Measurements from ENCODE around the gene CCDC34. TPM values are rescaled to one million over a fixed set of nuclear protein-coding genes. Genes with fewer than 3 reads are reported as not detected.

The CCDC34 gene
- polyA plus RNA-seq, 3 donors from 2014 or later, result 1.3 to 1.6 (median 1.4) TPM

DNA sequence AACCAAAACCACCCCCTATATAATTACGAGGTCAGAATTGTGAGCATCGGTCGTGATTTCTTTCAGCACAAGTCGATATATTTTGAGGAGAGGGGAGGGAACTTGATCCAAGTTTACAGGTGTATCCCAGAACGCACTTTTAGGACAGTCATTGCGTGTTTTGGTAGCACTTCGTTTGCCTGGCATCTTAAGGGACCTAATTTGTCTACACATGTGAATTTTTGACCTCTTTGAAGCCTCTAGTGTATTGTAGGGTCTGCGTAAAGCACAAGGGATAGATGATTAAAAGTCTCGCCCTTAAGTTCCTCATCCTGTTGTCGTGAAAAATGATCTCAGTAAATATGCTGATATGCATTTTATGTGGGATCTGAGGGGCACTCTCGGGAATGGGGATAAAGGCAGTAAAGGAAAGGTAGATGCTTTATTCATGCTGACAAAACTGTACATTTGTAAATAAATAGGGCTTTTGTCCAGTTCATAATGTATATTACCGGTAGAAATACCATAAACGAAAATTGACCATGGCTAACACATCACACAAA lies 632 bp upstream of the CCDC34 start:
- DNase-seq, result no peak
- Mint-ChIP-seq H3K27ac (peak overlapping the region; percentile 48 to 93 (median 81)), H3K4me1 (peaks cover 21 to 24% of the 10 kb centered on the region in 2 donors), H3K27me3 (ENCODE audit: low read depth in 3 of 3) (peaks cover 2 to 8% (median 2%) of the 10 kb centered on the region in 3 donors), H3K9me3 (no peaks in the 10 kb centered on the region), H3K36me3 (no peaks in the 10 kb centered on the region), H3K4me3 (peak overlapping the region; percentile 89 to 97 (median 94))

DNA sequence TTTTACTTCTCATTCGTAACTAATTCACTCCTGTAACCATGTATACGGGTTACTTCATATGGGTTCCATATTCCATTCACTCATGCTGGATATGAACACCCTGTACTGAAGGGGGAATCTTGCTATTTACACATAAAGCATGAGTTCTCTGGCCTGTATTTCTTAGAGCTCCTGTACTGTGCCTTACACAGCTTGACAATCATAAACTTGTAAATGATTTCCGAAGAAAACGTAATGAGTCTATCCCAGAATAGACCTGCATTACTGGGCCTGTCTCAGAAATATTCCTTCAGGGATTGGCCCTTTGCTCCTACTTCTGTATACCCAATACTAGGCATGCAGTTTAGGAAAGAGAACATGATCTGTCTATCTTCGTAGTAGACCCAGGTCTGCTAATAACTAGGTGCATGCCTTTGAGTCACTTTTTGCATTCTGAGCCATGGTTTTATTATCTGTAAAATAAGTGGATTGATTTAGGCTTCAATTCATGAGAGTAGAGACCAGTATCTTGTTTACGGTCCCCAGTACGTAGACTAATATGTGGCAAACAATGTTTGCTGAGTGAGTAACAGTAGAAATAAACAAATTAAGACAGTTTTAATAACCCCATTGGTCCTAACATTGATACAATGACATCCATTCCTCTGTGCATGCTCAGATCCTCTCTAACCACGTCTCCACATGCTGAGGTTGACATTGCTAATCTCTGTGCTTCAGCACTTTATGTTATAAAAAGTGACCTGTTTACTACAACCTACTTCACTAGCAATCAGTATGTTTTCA lies 1.2 kb downstream of the CCDC34 start:
- Mint-ChIP-seq H3K9me3 (no peaks in the 10 kb centered on the region), H3K27ac (peak overlapping the region in 3 of 6 donors; percentile 56 to 80 (median 76)), H3K27me3 (ENCODE audit: low read depth in 3 of 3) (peaks cover 2 to 9% (median 2%) of the 10 kb centered on the region in 3 donors), H3K4me3 (peak overlapping the region; percentile 89 to 97 (median 94)), H3K4me1 (peaks cover 21 to 24% of the 10 kb centered on the region in 2 donors), H3K36me3 (no peaks in the 10 kb centered on the region)
- DNase-seq, result no peak

DNA sequence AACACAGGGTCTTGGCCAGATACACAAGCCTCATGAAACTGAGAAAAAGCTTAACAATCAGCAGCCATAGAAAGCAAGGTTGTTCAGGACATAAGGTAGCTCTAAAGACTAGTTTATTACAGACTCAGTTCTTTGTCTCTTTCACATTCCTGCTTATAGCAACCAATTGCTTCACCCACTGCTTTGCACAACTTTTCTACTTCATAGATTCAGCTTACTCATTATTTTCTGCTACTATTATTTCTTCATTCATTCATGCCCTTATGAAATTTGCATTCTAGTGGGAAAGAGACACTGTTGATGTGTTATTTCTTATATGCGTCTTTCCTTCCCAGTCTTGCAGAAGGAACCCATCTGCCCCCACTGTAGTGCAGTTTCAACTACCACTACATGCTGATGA lies 4.7 kb downstream of the CCDC34 start:
- Mint-ChIP-seq H3K9me3 (no peaks in the 10 kb centered on the region), H3K36me3 (no peaks in the 10 kb centered on the region), H3K27me3 (ENCODE audit: low read depth in 3 of 3) (peaks cover 2 to 9% (median 2%) of the 10 kb centered on the region in 3 donors), H3K4me3 (no peak overlapping the region), H3K27ac (no peak overlapping the region), H3K4me1 (peaks cover 13 to 17% of the 10 kb centered on the region in 2 donors)
- DNase-seq, result no peak

DNA sequence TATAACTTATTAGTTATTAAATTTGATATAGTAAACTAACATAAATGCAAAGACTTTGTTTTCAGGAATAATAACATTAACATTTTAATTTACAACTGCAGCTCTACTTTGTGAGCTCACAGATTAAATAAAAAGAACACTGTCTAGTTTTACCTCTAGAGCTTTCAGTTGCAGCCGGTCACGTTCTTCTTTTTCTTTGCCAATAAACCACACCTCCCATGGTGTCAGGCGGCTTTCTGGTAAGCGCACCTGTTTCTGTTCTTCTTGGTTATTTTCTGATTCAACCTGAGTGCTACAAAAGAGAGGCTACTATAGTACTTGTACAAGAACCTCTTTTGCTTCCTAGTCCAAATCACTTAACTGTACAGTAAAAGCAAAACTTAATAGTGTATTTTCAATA lies 5.8 kb downstream of the CCDC34 start:
- peaks cover 5 to 7% of the 10 kb centered on the region in 2 donors for H3K4me1 Mint-ChIP-seq
- no peak overlapping the region for H3K27ac Mint-ChIP-seq
- no peak for DNase-seq
- no peaks in the 10 kb centered on the region for H3K9me3 Mint-ChIP-seq
- H3K4me3 Mint-ChIP-seq, result no peak overlapping the region
- H3K27me3 Mint-ChIP-seq (ENCODE audit: low read depth in 3 of 3), result peaks cover 0 to 2% (median 1%) of the 10 kb centered on the region in 3 donors
- no peaks in the 10 kb centered on the region for H3K36me3 Mint-ChIP-seq

DNA sequence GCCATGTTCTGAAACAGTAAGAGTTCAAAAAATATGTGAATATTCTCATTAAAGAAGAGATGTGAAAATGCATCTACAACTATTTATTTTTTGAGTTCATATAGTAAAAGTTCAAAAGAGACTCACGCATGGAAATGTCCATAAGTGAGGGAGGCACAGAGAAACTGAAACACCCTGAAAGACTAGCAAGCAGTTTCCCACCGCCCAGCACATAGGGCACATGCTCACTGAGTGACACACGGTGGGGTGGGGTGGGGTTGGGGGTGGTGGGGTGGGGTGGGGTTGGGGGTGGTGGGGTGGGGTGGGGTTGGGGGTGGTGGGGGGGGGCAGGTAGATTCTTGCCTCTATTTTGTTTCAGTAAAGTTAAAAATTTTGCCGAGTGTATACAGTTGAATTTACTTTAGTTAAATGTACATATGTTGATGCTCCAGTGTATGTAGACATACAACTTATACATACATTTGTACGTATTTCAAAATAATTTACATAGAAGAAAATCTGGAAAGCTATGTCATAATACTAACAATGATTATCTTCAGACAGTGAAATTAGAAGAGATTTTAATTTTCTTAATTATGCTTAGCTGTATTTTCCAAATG lies 6.3 kb downstream of the CCDC34 start:
- Mint-ChIP-seq H3K4me3 (no peak overlapping the region), H3K36me3 (no peaks in the 10 kb centered on the region), H3K27me3 (ENCODE audit: low read depth in 3 of 3) (peaks cover 0 to 2% (median 1%) of the 10 kb centered on the region in 3 donors), H3K4me1 (peaks cover 0 to 1% of the 10 kb centered on the region in 2 donors), H3K27ac (no peak overlapping the region), H3K9me3 (no peaks in the 10 kb centered on the region)
- no peak for DNase-seq

DNA sequence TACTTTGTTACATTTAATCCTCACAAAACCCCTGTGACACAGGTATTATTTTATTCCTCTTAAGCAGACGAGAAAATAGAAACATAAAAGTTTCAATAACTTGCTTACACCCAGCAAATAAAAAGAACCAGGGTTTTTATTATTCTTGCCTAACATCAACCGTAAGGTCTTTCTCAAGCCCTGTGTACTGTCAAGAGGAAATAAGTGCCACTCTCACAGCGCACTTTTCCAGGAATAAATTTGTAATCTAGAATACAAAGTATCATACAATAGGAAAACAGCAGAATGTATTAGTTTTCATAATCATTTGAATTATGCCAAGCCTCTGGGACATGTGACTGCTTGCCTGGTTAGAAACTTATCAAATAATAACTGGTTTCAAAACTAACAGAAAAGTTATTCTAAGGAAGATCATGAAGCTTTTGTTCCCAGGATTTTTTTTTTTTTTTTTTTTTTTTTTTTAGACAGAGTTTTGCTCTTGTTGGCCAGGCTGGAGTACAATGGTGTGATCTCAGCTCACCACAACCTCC lies 7.4 kb downstream of the CCDC34 start:
- Mint-ChIP-seq H3K27ac (no peak overlapping the region), H3K27me3 (ENCODE audit: low read depth in 3 of 3) (peaks cover 0 to 2% (median 1%) of the 10 kb centered on the region in 3 donors), H3K36me3 (no peaks in the 10 kb centered on the region), H3K4me3 (no peak overlapping the region), H3K9me3 (no peaks in the 10 kb centered on the region), H3K4me1 (no peaks in the 10 kb centered on the region)
- no peak for DNase-seq

DNA sequence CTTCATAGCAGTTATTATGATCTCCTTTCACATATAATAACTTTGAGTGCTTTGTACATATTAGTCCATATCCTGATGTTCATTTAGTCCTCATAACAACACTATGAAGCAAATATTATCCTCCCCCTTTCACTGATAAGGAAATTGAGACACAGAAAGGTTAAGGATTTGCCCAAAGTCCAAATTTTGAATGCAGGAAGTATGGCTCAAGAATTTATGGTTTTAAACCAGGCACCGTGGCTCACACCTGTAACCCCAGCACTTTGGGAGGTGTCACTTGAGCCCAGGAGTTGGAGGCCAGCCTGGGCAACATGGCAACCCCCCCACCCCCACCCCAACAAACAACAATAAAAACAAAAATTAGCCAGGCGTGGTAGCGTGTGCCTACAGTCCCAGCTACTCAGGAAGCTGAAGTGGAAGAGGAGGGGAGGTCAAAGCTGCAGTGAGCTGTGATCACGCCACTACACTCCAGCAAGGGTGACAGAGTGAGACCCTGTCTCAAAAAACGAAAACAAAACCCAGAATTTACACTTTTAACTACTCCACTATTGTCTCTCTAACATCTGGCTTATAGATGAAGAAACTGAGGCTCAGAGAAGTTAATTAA lies 8.6 kb downstream of the CCDC34 start:
- Mint-ChIP-seq H3K9me3 (no peaks in the 10 kb centered on the region), H3K27ac (no peak overlapping the region), H3K4me1 (no peaks in the 10 kb centered on the region), H3K27me3 (ENCODE audit: low read depth in 3 of 3) (peaks cover 0 to 1% (median 0%) of the 10 kb centered on the region in 3 donors), H3K4me3 (no peak overlapping the region), H3K36me3 (peaks cover 0 to 6% (median 4%) of the 10 kb centered on the region in 3 donors)
- DNase-seq, result no peak

DNA sequence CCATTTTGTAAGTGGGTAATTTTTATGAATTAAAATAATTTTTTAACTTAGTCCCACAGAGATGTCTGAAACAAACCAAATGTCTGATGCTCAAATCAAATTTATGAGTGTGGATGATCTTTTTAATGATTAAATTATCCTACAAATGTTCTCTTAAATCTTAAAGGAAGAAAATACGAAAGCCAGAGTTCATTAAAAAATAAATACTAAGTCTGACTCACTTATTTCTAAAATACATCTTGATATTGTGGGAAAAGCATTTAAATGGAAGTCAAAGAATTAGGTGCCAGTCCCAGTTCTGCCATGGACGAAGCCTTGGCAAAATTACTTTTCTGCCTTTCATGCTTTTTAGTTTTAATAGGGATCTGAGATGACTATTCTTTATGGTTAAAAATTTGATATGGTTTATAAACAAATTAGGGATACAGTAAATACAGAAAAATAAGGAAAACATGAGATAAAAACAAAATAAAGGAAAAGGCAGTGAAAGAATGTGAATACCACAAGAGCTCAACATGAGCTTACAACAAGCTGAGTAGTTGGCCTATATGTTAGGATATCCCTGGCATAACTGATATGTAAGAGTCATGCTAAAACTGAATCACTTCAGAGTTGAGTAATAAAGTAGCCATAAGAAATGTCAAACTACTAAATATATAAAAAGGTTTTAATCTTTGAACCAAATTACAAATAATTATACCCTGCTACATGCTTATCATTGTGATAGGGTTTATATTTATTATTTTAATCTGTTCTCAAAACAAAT lies 9.2 kb downstream of the CCDC34 start:
- Mint-ChIP-seq H3K27ac (no peak overlapping the region), H3K4me3 (no peak overlapping the region), H3K4me1 (no peaks in the 10 kb centered on the region), H3K36me3 (peaks cover 0 to 6% (median 4%) of the 10 kb centered on the region in 3 donors), H3K27me3 (ENCODE audit: low read depth in 3 of 3) (peaks cover 0 to 1% (median 0%) of the 10 kb centered on the region in 3 donors), H3K9me3 (no peaks in the 10 kb centered on the region)
- no peak for DNase-seq

DNA sequence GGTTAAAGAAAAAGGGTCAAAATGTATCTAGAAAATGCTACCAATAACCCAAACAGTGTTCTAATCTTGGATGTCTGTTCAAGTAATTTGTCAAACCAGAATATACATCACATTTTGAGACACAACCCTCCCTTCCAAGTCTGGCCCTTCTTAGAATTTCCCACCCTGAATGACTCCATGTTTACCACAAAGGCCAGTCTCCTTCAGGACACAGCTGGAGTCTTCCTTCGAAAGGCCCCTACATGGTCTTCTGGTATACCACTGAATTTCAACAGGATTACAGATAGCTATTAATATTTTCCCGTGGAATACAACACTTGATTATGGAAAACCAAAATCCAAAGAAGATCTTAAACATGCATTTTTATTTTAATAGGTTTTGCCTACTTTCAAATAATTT lies 10.2 kb downstream of the CCDC34 start:
- Mint-ChIP-seq H3K4me3 (no peak overlapping the region), H3K9me3 (no peaks in the 10 kb centered on the region), H3K27ac (no peak overlapping the region), H3K36me3 (peaks cover 0 to 11% (median 7%) of the 10 kb centered on the region in 3 donors), H3K27me3 (ENCODE audit: low read depth in 3 of 3) (peaks cover 0 to 1% (median 0%) of the 10 kb centered on the region in 3 donors), H3K4me1 (no peaks in the 10 kb centered on the region)
- DNase-seq, result no peak

DNA sequence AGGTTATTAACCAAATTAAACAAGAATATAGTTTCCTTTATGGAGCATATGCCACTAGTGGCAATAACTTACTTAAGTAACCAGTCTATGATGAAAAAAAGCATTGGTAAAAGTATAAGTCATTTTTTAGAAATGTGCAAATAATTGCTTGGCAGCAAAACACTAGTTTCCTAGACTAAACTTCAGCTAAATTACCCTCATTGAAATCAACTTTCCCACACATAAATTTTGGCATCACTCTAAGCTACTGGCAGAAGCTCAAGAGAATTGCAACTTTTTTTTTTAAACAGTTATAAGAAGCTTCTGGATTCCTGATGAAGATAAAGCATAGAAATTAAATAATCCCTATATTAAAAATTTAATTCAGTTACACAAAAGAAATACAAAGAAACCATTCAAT lies 12.5 kb downstream of the CCDC34 start:
- no peak overlapping the region for H3K27ac Mint-ChIP-seq
- H3K27me3 Mint-ChIP-seq (ENCODE audit: low read depth in 3 of 3), result no peaks in the 10 kb centered on the region
- no peaks in the 10 kb centered on the region for H3K9me3 Mint-ChIP-seq
- no peaks in the 10 kb centered on the region for H3K4me1 Mint-ChIP-seq
- H3K4me3 Mint-ChIP-seq, result no peak overlapping the region
- peaks cover 0 to 19% (median 7%) of the 10 kb centered on the region in 3 donors for H3K36me3 Mint-ChIP-seq
- DNase-seq, result no peak

DNA sequence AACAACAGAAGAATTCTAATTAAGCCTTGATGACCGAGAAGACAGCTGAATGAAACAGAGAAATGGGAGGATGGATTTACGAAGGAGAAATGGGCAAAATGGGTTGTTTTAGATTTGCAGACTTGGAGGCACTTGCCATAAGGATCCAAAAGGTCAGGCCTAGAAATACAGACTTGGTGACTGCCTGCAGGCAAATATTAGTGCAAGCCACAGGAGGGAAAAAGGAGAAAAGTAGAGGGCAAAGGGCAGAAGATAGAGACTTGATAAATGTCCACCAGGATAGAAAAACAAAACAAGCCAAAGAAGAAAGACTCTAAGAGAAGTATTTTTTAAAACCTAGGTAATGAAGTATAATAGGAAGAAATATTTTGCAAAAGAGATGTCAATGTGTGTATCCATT lies 13.1 kb downstream of the CCDC34 start:
- Mint-ChIP-seq H3K9me3 (peaks cover 0 to 1% (median 0%) of the 10 kb centered on the region in 6 donors), H3K27ac (no peak overlapping the region), H3K36me3 (peaks cover 0 to 21% (median 7%) of the 10 kb centered on the region in 3 donors), H3K27me3 (ENCODE audit: low read depth in 3 of 3) (no peaks in the 10 kb centered on the region), H3K4me3 (no peak overlapping the region), H3K4me1 (no peaks in the 10 kb centered on the region)
- no peak for DNase-seq

DNA sequence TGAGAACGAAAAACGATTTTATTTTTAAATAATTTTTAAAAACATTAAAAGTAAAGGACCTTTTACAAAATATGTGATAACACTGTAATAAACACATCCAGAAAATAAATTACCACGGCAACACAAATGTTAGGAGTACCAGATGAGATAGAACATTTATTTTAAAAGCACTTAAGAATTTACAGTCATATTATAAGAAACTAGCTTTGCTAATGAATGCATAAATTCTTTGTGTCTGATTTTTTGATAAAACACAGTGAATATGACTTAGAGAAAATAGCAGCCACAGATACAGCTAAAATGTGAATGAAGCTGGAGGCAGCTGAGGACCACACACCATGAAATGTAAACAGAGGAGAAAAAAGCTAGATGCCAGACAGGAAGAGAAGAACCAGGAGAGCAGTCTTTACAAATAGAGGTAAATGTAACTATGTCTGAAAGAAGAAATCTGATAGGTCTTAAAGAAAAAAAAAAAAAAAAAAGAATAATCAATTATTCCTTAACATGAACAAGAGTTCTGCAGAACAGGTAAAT lies 14.6 kb downstream of the CCDC34 start:
- no peak overlapping the region for H3K27ac Mint-ChIP-seq
- peaks cover 0 to 22% (median 7%) of the 10 kb centered on the region in 3 donors for H3K36me3 Mint-ChIP-seq
- H3K27me3 Mint-ChIP-seq (ENCODE audit: low read depth in 3 of 3), result no peaks in the 10 kb centered on the region
- H3K4me1 Mint-ChIP-seq, result no peaks in the 10 kb centered on the region
- H3K9me3 Mint-ChIP-seq, result peaks cover 0 to 1% (median 0%) of the 10 kb centered on the region in 6 donors
- no peak overlapping the region for H3K4me3 Mint-ChIP-seq
- no peak for DNase-seq

All from immature natural killer cell (primary cell).